Jurkat, Clone E6-1 (cell line): ENCODE measurements around the gene PCMTD2. TPM values are rescaled to one million over a fixed set of nuclear protein-coding genes. Genes with fewer than 3 reads are reported as not detected.
A peak's percentile ranks its signal among the peaks of the same experiment; 100 is the strongest.

ENCODE experiments used
- DNase-seq: peaks from one replicate; pipeline ENCODE4 v3.0.0-alpha.2; 2011; ENCODE audit warnings: low read depth, low spot score
- H3K4me3 ChIP-seq: 2 replicates; pipeline ENCODE4 v1.5.1; 2011; ENCODE audit warnings: mild to moderate bottlenecking, low read length, control low read depth, moderate library complexity
- polyA plus RNA-seq: library from polyadenylated mRNA; unstranded; fragments of >200 nt; gene quantifications from one replicate; pipeline ENCODE4 v1.2.1, GENCODE V29; 2012; ENCODE audit warnings: missing spikeins; ENCODE audit not compliant: insufficient read length, insufficient read depth

PCMTD2 gene
- polyA plus RNA-seq, result 39.1 TPM

GRCh38 chr20:64255361-64256281, at the start of gene PCMTD2:
Gene PCMTD2, plus strand, starts transcription at chr20:64255748. Its CDS starts 4,218 bp downstream, at chr20:64259966.
- peak within 1 kb of the TSS; percentile 85 for H3K4me3 ChIP-seq
- peak; percentile 58 for DNase-seq

GRCh38 chr20:64206614-64207013, 48.9 kb upstream of the PCMTD2 start:
- no peak for DNase-seq
- no peak overlapping the region for H3K4me3 ChIP-seq

- DNase-seq, result no peak
- no peak overlapping the region for H3K4me3 ChIP-seq
These were observed 47.6 kb upstream of the PCMTD2 start for GRCh38 chr20:64207641-64208590.

GRCh38 chr20:64209148-64209547, 46.4 kb upstream of the PCMTD2 start:
- no peak for DNase-seq

GRCh38 chr20:64210656-64211369, 44.7 kb upstream of the PCMTD2 start:
- DNase-seq, result no peak
- no peak overlapping the region for H3K4me3 ChIP-seq

More at GRCh38 chr20:64209148-64209547, 46.4 kb upstream of the PCMTD2 start:
- H3K4me3 ChIP-seq, result no peak overlapping the region

- H3K4me3 ChIP-seq, result no peak overlapping the region; the same call in 1 of the 2 replicates
- DNase-seq, result no peak
These were observed 43.5 kb upstream of the PCMTD2 start for GRCh38 chr20:64211874-64212658.

GRCh38 chr20:64212755-64213154, 42.8 kb upstream of the PCMTD2 start:
- no peak for DNase-seq
- H3K4me3 ChIP-seq, result no peak overlapping the region

- peak overlapping the region; percentile 36 for H3K4me3 ChIP-seq
- DNase-seq, result no peak
These were observed 41.4 kb upstream of the PCMTD2 start for GRCh38 chr20:64214113-64214512.

GRCh38 chr20:64214952-64215351, 40.6 kb upstream of the PCMTD2 start:
- H3K4me3 ChIP-seq, result peak overlapping the region; percentile 36
- peak; percentile 90 for DNase-seq

GRCh38 chr20:64216036-64216435, 39.5 kb upstream of the PCMTD2 start:
- DNase-seq, result no peak
- H3K4me3 ChIP-seq, result no peak overlapping the region

GRCh38 chr20:64216910-64217309, 38.6 kb upstream of the PCMTD2 start:
- H3K4me3 ChIP-seq, result no peak overlapping the region
- no peak for DNase-seq

GRCh38 chr20:64217539-64218221, 37.9 kb upstream of the PCMTD2 start:
- no peak overlapping the region for H3K4me3 ChIP-seq
- DNase-seq, result no peak

GRCh38 chr20:64219202-64219601, 36.3 kb upstream of the PCMTD2 start:
- no peak overlapping the region for H3K4me3 ChIP-seq
- no peak for DNase-seq

- DNase-seq, result no peak
- H3K4me3 ChIP-seq, result no peak overlapping the region
These were observed 35.8 kb upstream of the PCMTD2 start for GRCh38 chr20:64219730-64220129.

- DNase-seq, result no peak
- no peak overlapping the region for H3K4me3 ChIP-seq
These were observed 35.1 kb upstream of the PCMTD2 start for GRCh38 chr20:64220420-64220819.

GRCh38 chr20:64220891-64221527, 34.5 kb upstream of the PCMTD2 start:
- H3K4me3 ChIP-seq, result no peak overlapping the region
- DNase-seq, result no peak

GRCh38 chr20:64222291-64222735, 33.2 kb upstream of the PCMTD2 start:
- H3K4me3 ChIP-seq, result no peak overlapping the region
- no peak for DNase-seq
